Mesenteric fat pad (tissue), 1 donor: ENCODE results near the gene TRAPPC2. TPM values are rescaled to one million over a fixed set of nuclear protein-coding genes. Genes with fewer than 3 reads are reported as not detected.

Source experiments
- DNase-seq: peaks from one replicate; pipeline ENCODE4 v3.0.0-alpha.2; 2020; ENCODE audit warnings: low spot score
- long read RNA-seq: library from polyadenylated mRNA; unstranded; transcript quantifications from one replicate; pipeline ENCODE4 v2.0.0, GENCODE V29; 2020
- total RNA-seq: library from RNA; stranded (reverse); fragmentation: NEBNext Ultra II Directional; extraction: Animal tissue kit (Norgen Biotek cat#: 25700); gene quantifications from one replicate; pipeline ENCODE4 v1.2.1, GENCODE V29; 2021
- donor health status: DM: yes; HTN: yes; CAD: no.

The TRAPPC2 gene
- total RNA-seq, result 7.2 TPM
- long read RNA-seq, transcript TRAPPC2-201 (5 exons, 2,716 nt), result major isoform, 7 of 19 reads
- long read RNA-seq, partial matches to known transcripts, result 0 of 19 reads
- long read RNA-seq, other reads (novel, unspliced or antisense), result 10 of 19 reads

GRCh38 chrX:13734278-13735172, at the start of gene TRAPPC2, which contains the start of gene OFD1:
TRAPPC2 (minus strand) TSS chrX:13734620; CDS start chrX:13719963, 14,657 bp downstream.
OFD1 (plus strand) TSS chrX:13734748; CDS start chrX:13735072, 324 bp downstream.
- peak; percentile 94 for DNase-seq

GRCh38 chrX:13780868-13781427, 46.5 kb upstream of the TRAPPC2 start:
- no peak for DNase-seq

DNA sequence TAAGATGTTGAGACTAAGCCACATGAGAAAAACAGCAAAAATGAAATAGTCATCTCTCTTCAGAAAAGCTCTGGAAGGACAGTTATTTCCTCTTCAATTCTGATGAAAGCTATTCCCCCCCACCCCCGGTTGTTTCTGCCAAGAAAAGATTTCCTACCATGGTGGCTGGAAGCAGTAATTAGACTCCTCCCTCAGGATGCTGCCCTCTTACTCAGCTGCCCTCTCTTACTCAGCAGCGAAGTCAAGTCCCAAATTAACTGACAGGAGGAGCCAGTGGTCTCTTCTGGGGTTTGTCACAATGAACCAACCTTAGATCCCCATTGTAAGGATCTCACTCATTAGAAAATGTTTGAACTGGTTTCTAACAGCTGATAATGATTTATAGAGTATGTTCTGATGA, 44.5 kb upstream of the TRAPPC2 start:
- no peak for DNase-seq

GRCh38 chrX:13776387-13776786, 42.0 kb upstream of the TRAPPC2 start:
- no peak for DNase-seq

- no peak for DNase-seq
Measured at GRCh38 chrX:13775837-13776236, 41.4 kb upstream of the TRAPPC2 start.

DNA sequence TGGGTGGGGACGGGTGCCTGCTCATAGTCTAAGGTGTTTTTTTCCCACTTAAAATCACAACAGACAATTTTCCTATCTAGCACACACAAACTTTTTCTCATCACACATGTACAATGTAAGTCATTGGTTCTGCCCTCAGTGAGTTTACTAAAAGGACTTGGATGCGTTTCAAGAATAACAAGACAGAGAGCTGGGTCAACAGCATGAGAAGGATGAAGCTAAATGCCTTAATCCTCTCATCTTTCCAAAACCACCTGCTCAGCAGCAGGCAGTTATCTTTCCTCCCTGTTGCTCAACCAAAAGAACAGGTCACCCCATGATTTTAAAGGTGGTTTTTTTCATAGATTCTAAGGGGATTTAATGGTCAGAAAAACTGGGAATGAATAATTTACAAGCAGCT, 40.3 kb upstream of the TRAPPC2 start:
- no peak for DNase-seq

DNA sequence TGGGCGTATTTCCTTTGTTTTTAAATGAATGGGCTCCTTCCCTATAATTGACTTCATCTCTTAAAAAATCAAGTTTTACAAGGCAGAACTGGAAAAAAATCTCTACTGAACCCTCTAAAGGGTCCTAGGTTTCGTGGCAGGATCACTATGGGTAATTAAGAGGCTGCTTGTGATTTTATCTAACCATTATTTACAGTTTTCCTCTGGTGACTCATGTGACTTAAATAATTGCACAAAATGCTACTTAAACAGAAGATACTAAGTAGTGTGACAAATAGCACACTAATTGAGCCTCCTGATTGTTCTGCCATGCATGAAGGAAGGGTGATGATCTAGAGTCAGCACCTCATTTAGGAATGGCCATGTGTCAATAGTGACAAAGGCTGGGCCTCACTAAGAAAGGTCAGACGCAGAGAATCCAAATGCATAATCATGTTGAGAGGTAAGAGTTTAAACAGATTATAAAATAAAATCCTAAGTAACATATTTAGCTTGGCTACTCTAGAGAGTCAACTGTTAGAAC, 35.7 kb upstream of the TRAPPC2 start:
- DNase-seq, result no peak

DNA sequence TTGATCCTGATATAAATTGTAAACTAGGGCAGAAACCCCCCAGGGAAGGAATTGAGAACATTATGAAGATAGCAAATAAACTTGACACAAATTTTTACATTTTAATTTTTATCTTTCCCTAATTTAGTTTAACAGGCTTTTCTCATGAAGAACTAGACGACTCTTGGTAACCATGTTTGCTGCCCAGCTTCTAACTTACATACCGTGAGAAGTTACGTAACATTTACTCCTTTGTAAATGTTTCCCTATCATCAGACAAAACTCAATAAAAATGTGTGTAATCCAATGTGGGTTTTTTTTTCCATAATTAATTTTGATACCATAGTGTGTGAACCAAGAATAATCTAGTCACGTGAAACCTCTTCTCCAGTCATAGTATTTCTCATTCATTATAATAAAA, 34.5 kb upstream of the TRAPPC2 start:
- DNase-seq, result no peak

DNA sequence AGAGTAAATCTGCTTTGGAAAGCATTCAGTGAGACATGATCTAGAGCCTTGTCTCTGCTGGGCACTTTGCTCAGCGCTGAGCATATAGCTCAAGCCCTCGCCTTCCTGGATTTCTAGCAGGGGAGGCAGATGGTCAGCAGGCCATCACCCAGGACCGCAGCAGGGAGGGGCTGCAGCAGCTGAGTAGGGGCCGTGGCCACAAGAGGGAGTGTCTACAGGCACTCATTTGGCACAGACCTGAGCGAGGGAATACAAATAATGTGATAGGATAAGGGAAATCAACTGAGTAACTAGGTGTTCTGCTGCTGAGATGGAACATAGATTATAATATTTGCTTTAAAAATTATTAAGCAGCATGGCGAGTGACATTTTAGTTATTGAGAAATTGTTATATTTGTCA, 30.3 kb upstream of the TRAPPC2 start:
- DNase-seq, result no peak

DNA sequence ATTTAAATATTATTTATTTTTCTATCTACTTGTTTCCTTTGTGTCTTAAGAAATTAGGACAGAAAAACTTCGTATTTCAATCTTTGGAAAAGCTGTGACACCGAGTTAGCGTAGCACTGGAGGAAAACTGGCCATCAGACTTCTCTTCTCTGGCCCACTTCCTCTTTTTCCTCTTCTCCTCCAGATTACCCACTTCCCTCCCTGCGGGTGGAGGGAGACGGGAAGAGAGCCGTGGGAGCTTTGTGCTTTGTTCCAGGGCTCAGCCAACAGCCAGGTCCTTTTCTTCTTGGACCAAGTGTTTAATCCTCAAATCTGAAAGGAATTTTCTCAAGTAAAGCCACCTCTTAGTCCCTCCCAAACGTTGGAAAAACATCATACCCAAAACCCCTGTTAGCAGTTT, 29.9 kb upstream of the TRAPPC2 start:
- no peak for DNase-seq

DNA sequence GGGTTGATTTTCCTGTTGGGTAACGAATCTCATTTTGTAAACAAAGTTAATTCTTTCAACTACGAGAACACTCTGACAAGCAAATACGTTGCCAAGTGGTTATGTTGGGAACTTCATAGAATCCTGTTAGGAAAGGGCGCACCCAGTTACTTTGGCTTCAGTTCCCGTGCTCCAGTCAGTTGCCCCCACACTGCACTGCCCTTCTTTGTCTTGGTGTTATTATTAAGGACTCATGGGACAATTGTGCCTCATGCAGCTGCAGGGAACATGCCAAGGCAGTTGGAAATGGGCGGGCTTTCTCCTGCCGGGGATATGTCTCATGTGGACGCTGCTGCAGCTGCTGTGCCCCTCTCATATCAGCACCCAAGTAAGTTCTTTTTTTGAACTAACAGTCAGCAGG, 29.1 kb upstream of the TRAPPC2 start:
- no peak for DNase-seq

DNA sequence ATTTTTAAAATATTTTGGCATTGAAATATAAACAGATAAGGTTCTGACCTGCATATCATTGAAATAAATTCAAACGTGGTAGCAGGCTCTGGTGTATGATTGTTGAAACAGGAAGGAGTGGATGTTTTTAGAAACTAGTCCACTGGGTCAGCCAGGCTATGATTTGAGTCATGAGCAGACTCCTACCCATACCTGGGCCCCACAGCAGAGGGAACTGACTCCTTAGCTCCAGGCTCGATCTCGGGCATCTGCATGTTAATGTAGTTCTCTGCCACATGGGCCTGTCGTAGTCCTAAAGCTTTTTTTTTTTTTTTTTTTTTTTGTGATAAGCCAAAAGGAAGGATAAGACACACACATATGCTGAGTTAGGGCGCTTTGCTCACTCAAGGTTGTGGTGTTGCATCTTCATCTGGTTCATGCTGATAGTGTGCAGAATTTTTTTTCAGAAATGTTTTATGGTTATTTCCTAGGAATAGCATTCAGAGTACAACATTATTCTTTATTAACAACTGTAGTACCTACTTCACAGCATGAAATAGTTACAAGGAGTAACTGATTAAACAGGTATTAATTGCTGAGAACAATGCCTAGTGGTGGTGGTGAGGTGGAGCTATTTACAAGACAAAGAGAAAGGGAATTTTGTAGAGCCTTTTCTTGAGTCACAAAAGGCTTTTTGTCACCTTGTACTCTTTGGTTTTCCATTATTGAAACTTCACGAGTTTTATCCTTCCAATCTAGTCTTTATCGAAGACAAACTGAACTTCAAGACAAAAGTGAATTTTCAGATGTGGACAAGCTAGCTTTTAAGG, 27.4 kb upstream of the TRAPPC2 start:
- no peak for DNase-seq

GRCh38 chrX:13760426-13760825, 26.0 kb upstream of the TRAPPC2 start:
- no peak for DNase-seq

DNA sequence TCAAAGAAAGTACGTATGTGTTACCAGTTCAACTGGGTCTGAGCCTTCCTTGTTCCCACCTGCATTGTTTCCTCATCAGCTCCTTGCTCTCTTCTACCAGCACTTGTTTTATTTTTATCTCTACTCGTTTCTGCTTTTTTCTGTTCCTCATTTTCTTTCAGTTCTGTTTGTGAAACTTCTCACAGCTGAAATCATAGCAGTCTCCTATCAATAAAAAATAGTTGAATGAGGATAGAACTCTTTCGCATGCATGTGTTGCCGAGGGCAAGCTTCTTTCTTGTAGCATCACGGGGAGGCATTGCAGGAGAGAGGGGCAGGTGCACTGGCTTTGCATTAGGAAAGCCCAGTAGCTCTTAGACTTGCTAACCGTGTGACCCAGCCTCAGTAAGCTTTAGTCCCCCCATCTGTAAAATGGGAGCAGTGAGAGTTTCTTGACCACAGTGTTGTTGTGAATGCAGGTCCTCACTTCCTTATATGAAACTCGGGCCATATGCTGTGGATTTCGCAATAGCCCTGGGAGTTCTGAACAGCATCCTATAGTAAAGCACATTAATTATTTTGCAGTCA, 24.8 kb upstream of the TRAPPC2 start:
- no peak for DNase-seq

GRCh38 chrX:13756381-13756780, 22.0 kb upstream of the TRAPPC2 start:
- DNase-seq, result no peak

DNA sequence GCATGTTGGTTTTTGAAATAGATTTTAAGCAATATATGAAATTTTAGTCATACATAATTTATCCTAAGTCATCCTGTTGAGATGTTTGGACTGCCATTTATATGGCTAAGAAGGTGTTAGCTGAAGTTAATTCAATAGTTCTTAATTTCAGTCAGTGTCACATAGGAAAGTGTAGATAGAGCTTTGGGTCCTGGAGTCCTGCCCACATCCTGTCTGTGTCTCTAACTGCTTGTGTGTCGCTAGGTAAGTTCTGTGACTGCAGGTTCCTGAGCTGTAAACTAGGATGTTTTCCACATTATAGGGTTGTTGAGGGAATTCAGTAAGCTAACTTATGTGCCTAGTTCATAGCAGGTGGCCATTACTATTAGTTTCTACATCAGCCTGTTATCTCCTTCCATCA, 20.8 kb upstream of the TRAPPC2 start:
- no peak for DNase-seq

DNA sequence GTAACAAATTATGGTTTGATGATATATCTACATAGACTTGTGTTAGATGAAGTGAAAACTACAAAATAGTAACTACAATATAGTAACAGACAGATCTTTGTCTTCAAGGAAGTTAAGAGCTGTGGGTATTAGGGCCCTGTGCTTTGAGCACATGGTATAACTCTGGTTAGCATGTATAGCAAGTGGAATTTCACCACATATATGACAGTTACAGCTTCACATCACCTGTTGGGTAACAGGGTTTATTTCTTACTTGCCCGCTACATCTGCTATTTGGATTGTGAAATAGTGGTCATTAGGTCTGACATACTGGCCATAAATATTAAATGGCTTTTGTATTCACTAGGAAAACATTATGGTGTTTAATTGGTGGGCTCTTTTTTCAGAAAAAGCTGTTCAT, 20.3 kb upstream of the TRAPPC2 start:
- DNase-seq, result no peak

DNA sequence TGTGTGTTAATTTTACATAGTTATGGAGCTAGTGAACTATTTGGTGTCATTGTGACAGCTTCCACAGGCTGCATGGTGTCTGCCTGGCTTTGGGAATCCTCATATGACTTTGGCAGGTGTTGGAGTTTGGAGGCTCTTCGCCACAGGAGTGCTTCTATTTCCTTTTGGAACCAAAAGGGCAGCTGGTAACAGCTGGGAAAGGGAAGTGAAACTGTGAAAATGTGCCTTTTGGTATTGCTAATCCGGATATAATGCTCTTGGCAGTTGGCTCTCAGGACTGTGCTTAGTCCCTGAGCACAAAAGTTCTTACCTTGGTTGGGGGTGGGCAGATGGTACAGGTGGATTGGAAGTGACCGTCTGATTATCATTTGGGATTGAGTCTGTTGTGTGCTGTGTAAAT, 18.2 kb upstream of the TRAPPC2 start:
- DNase-seq, result no peak

- no peak for DNase-seq
Measured at GRCh38 chrX:13752141-13752540, 17.7 kb upstream of the TRAPPC2 start.

- DNase-seq, result no peak
Measured at GRCh38 chrX:13750812-13751211, 16.4 kb upstream of the TRAPPC2 start.

DNA sequence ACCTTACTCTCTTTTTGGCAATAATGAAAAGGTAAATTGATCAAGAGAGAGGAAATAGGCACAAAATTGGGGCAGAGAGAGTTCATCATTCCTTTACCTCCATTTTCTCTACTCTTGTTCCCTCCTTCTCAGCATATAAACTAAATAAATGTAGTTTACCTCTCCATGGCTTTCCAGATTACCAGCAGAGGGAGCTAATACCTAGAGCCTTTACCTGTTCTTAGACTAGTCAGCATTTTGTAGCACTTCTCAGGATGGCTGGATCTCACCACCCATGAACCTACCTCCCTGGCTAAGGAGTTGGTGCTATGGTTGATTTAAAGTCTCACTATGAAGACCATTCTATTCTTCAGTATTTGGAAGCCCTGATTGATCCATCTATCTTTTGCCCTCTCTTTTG, 15.8 kb upstream of the TRAPPC2 start:
- no peak for DNase-seq
